GM21786 (cell line): ENCODE data around the gene ASXL1.

Experiments used
- ATAC-seq: cut with Tn5 transposase; IDR thresholded peaks from one replicate; pipeline ENCODE4 v1.9.1; 2021; ENCODE audit not compliant: unreplicated experiment

The ASXL1 gene

GRCh38 chr20:32451682-32452461, 93.7 kb downstream of the ASXL1 start:
- ATAC-seq = no peak

DNA sequence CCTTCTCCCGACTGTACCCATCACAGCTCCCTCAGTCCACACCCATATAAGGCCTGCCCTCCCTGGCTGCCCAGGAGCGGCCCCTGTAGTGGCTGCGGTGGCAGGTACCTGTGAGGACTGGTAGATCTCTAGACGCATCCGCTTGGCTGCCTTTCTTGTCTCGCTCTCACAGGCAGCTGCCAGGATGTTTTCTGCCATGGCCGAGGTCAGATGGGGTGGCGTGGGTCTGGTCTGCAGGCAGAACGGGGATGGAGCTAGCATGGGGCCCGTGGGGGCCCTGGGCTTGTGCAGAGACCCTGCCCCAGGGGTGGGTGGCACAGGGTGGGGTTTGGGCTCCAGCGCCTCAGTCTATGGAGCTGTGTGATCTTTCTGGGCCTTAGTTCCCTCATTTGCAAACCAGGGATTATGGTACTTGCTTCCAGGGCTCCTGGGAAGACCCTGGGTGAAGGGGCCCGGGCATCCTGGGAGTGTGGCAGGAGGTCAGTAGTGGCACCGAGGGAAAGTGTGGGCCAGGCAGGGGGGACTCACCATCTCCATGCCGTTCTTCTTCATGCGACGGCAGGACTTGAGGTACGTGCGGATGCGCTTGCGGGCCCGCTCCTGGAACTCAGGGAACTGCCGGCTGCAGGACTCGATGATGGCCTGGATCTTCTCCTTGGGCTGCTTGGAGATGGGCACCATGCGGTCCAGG, 94.8 kb downstream of the ASXL1 start:
- ATAC-seq = no peak

DNA sequence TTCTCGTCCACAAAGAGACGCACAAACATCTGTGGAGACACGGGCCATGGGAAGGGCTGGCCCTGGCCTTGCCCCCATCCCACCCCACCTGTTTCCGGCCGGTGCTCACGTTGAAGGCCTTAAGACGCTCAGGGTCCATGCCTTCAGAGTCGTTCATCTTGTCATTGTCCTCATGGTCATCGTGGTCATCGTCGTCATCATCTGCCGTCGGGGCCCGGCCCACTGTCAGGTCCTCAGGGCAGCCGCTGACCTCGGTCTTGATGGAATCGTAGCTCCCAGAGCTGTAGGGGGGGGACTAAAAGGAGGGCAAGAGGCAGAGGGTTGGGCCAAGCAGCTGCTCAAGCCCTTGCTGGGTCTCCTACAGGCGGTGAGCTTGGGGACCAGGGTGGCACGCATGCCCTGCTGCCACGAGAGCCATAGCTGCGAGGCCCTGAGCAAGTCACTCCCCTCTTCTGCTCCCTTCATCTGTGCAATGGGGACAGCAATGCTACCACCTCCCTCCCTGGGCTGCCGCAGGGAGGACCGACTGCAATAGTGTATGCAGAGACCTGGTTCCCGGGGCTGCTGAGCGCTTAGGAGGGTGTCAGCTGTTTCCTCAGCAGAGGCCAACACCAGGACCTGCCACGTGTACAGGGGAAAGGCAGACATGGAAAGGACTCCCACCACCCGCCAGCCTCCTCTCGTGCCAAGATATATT, 95.5 kb downstream of the ASXL1 start:
- no peak for ATAC-seq

- no peak for ATAC-seq
Observed at GRCh38 chr20:32454164-32455145, 96.3 kb downstream of the ASXL1 start.

DNA sequence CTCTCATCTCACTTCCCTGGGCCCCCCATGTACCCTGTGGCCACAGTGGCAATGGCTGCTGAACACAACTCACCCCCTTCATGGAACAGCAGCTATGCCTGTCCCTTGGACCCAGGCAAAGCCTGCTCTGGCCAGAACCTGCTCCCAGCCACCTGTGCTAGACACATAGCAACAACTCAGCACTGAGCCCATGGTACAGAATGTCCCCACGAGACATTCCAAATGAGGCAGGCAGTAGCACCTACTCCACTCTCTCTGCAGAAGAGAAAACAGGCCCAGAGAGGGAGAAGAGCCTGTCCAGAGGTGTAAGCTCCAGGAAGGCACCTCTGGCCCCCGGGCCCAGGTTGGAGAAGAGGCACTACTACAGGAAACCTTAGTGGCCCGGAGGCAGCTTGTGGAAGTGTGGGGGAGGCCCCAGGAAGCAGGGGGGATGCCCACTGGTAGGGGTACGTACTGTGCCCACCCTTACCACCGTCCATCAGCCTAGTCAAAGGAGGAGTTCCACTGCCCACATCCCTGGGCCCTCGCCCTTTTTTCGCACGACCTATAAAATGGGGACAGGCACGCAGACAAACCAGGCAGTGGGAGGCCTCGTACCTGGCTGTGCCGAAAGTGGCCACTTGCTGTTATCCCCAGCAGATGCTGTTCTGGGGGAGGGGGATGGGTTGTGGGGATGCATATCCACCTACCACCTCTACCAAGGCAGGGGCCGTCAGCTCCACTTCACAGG, 97.2 kb downstream of the ASXL1 start:
- ATAC-seq = no peak

DNA sequence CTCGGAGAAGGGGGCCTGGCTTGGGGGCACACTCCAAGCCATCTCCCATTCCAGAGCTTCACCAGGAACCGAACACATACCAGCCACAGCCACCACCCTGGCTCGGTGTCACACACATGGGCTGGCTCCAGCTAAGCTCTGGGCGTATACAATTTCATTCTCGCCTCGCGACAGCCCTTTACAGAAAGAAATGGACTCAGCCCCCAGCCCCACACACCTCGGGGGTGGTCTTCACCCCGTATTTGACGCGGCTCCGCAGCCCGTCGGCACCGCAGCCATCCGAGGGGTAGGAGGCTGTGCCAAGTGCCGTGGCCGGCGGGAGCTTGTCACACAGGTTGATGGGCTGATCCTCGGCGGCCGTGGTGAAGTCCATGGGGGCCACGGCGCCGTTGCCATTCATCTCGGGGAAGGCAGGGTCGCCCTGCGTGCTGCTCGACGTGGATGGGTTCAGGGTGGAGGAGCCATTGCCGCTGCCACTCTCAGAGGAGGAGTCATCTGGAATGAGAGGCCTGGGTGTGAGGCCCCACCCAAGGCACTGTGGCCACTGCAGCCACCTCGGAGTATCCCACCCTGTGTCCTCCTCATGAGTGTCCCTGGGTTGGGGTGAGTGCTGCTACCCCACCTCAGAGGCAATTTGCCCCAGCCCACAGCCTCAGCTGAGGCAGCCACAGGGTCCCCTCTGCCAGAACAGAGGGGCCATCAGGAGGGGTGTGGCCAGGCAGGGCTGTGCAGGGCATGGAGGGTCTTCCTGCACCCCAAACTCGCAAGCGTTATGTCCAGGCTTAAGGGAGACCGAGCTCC, 98.0 kb downstream of the ASXL1 start:
- ATAC-seq = no peak

GRCh38 chr20:32456869-32457478, 98.8 kb downstream of the ASXL1 start:
- ATAC-seq = no peak

- ATAC-seq = no peak
Observed at GRCh38 chr20:32457479-32457986, 99.4 kb downstream of the ASXL1 start.

DNA sequence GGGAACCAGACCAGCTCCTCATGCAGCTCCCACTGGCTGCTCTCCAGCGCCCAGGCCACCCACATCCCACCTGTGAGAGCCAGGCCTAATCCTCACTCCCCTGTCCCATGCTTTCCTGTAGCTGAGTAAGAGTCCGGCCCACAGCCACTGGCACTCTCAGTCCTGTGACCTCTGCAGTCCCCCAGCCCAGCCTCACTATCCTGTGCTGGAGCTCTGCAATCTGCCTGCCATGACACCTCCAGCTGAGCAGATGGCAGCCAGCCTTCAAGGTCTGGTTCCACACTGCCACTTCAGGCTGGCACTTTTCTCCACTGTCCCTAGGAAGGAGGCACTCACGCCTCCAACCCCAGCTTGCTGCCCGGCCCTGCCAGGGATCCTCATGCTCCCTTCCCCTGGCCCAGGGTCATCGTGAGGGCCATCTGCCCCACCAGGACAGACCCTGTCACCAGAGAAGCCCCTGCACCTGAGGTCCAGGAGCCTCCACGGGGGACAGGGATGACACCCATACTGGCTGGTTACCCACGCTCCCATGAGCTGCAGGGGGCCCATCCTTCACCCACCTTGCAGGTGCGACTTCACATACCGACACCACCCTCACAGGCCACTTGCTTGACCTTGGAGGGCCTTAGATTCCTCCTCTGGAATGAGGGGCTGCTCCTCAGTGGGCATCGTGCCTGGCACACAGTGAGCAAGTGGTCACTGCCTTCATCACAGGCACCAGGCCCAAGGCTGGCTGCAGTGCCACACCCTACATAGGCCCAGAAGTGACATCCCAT, 100.1 kb downstream of the ASXL1 start:
- no peak for ATAC-seq

DNA sequence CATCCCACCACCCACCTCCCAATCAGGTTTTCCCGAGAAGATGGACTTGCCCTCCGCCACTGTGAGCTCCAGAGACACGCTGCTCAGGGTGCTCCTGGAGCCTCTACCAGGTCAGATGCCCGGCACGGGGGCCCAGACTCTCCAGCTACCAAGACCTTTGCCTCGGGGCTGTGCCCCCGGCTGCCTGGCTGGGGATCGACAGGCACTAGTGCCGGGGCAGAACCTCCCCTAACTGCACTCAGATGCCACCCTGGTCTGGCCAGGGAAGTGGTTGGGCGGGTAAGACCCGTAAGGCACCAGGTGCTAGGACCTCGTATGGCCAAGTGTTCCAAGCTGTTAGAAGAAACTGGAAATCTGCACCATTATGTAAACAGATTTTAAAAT, 100.7 kb downstream of the ASXL1 start:
- no peak for ATAC-seq

DNA sequence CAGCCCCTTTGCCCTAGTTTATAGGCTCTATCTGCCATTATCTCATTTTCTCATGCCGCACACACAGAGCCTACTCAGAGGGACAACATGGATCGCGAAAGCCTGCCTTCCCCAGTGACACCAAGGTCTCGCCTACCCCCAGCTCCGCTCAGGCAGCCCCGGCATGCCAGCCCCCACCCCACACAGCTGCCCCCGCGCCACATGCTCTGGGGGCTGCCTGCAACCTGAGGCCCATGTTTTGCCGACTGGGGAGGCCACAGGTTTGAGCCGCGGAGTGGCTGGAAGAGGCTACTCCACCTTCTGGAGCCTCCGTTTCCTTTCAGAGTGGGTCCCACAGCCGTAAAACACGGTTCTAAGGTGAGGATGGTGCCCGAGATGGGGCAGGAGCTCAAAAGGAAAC, 102.1 kb downstream of the ASXL1 start:
- ATAC-seq = no peak

GRCh38 chr20:32460683-32461320, 102.7 kb downstream of the ASXL1 start:
- ATAC-seq = no peak

DNA sequence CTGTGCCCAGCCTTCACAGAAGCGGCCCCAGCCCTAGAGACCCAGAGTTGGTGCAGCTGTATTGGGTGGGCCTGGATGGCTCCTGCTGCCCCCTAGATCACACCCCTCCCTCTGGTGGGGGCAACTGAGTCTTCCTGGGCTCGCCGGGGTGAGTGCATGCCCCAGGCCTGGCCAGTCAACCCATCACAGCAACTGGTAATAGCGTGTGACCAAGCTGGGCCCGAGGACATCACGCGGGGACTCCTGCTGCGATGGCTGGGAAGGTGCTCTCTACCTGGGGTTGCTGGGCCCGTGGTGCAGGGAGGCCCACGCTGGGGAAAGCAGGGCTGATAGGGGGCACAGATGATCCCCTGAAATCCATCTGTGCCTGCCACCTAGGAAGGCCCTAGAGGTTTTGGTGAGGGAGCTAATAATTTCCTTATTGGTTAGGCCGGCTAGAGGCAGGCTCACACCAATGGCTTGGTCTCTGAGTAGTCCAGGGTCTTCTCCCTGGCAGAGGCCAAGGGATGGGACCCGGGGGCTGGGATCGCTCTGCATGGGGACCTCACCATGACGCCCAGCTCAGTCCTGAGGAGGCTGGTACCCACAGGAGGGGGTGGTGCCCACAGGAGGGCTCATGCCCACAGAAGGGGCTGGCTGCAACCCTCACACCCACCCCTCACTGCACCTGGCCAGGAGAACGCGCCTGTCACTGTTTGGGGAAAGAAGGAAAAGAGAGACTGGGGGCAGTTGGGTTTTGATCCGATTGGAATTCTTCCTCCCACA, 103.9 kb downstream of the ASXL1 start:
- no peak for ATAC-seq

DNA sequence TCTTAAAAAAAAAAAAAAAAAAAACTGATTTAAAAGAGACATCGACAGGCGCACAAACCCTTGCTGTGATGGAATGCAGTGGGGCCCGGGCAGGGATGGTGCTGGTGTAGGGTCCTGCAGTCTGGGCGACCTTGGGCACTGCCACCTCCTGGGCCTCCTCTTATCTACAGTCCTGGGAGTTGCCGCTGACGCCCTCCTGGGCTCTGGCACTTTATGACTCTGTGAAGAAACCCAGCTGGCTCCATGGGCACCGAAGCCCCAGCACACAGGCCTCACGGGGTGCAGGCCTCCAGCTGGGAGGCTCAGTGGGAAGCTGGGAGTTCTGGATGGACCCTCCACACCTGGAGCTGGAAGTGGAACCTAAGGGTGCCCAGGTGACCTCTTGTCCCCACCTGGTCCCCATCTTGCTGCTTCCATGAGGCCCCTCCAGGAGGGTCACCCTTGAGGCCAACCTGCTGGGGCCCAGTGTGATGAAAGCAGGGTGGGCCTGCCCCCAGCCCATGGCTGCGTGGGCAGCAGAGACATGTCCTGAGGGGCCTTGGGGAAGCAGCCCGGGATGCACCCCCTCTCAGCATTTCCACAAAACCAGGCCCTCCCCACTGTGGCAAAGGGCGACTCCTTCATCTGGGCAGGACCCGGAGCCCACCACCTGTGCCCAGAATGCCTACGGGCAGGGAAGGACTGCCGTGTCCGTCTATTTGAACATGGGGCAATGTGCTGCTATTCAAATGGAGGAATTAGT, 104.9 kb downstream of the ASXL1 start:
- no peak for ATAC-seq

DNA sequence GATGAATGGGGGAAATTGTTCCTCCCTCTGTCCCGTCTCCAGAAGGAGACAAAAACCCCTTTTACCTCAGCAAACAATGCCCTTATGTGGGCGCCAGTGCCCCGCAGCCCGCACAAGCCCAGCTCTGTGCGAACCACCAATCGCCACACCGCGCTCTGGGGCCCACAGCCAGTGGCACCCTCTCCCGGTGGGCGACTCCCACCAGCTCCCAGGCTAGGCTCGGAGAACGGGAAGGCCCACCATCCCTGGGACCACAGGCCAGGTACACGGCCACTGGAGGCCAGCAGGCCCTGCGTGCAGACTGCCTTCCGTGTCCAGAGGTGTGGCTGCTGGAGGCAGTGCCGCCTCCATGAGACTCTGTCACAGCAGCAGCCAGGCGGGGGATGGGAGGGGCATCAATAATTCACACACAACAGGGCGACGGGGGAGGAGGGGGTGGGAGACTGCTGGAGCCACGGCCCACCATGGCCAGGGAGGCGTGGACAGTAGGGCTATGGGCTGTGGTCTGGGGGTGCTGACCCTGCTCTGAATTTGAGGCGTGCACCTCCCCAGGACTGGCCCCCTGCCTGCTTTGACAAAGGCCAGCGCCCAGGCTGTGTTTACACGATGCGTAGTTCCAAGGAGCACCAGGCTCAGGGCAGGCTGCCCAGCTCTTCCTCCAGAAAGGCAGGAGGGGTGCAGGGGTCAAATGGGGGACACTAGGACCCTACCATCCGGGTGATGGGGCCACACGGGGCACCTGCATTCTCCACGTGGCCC, 105.7 kb downstream of the ASXL1 start:
- no peak for ATAC-seq
